Cardiac fibroblast (primary cell): ENCODE measurements around the gene ODAD3.
A peak's percentile ranks its signal among the peaks of the same experiment; 100 is the strongest.

Experiments used
- DNase-seq, 2 donors: peaks; one replicate each; pipeline versions ENCODE4 v3.0.0 to v3.0.0-alpha.2; 2010; ENCODE audit warnings: low read depth in 2 of 2
- H3K4me3 ChIP-seq, 2 donors: replicated peaks in 1 of 2; 1 replicate in 1 of 2; 2 replicates in 1 of 2; pipeline ENCODE4 v1.5.1; 2011; ENCODE audit warnings: low read depth in 2 of 2, low read length in 2 of 2, mild to moderate bottlenecking in 2 of 2, moderate library complexity in 1 of 2
- CTCF ChIP-seq: IDR thresholded peaks from one replicate; pipeline ENCODE4 v1.5.1; 2011; ENCODE audit warnings: low read depth, mild to moderate bottlenecking, low read length, inconsistent platforms

Gene ODAD3

DNA sequence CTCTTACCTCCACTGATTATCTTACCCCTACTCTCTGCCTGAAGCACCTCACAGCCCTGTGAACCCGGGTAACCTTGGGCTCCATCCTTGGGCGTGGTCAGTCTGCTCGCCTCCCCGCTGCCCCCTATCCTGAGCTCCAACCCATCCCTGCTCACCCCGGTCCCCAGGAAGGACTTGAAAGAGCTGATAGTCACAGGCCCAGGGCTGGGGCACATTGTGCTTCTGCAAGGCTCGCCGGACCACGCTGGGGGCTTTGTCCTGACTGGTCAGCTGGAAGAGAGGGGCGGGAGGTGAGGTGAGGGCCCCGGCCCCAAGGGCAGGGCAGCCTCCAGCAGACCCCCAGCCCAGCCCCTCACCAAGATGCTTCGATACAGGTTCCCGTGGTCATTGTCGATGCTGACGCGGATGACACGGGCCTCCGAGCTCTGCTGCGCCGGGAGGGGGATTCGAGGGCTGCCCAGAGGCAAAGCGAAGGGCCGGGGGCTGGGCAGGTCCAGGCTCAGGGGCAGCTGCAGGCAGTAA is 37.8 kb downstream of the ODAD3 start:
- TF ChIP-seq CTCF: no peak
- H3K4me3 ChIP-seq: no peak overlapping the region
- no peak for DNase-seq

DNA sequence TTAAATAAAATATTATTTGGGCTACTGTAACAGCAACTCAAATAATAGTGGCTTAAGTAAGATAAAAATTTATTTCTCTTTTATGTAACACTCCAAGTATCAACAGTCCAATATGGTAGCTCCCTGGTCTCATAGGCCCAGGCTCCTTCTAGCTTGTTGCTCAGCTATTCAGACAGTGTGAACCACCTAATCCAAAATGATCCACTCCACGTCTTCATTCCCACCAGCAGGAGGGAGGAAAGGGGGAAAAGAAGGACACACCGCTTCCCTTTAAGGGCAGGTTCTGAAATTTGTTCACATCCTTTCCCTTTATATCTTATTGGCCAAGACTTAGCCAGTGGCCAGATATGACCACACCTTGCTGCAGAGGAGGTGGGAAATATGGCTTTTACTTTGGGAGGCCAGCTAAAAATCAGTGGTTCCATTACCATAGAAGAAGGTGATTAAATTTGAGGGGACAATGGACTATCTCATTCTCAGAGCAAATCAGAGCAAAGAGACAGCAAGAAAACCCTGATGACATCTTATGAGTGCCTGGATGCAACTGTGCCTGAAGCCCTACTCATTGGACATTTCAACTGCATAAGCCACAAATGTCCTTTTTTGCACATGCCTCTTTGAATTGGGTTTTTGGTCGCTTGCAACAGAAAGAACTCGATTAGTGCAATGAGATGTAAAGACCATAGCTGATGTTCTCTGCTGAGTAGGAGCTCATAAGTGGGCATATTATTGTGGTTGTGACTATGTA is 43.8 kb downstream of the ODAD3 start:
- no peak for TF ChIP-seq CTCF
- no peak overlapping the region for H3K4me3 ChIP-seq
- no peak for DNase-seq

DNA sequence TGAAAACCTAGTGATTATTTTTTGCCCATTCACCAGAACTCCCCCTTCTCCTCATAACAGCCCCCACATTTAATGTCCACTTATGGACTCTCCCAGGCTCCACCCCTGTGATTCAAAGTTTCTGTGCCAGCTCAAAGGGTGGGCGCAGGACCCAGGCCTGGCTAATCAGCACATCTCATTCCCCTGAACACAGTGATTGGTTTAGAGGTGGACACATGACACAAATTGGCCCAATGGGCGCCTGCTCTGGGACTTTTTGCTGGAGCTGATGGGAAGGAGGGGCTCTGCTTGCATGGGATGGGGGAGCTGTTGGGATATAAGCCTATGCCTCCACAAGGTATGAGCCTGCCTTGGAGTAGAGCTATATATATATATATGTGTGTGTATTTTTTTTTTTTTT is 44.6 kb downstream of the ODAD3 start:
- DNase-seq: no peak
- no peak overlapping the region for H3K4me3 ChIP-seq
- TF ChIP-seq CTCF: no peak

DNA sequence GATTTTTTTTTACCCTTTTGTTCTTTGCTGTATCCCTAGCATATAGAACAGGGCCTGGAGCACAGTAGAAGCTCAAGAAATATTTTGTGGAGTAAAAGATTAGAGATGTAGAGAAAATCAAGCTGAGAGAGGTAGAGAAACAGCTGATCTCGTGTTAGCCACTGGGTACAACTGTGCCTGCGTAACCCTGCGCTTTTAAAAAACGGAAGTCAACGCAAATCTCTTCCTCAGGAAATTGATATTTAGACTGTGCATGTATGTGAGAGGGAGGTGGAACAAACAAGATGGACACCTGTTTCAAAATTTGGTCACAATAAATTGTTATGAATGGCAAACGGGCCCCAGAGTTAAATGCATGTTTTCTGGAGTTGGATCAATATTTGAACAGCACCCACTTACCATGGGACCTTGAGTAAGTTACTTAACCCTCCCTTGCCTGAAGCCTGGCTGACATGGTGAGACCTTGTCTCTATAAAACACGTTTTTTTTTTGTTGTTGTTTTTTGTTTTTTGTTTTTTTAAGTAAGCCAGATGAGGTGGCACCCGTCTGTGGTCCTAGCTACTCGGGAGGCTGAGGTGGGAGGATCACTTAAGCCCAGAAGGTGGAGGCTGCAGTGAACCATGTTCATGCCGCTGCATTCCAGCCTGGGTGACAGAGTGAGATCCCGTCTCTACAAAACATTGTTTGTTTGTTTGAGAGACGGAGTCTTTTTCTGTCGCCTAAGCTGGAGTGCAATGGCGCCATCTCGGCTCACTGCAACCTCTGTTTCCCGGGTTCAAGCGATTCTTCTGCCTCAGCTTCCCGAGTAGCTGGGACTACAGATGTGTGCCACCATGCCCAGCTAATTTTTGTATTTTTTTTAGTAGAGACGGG is 47.5 kb downstream of the ODAD3 start:
- no peak for TF ChIP-seq CTCF
- no peak for DNase-seq
- H3K4me3 ChIP-seq: no peak overlapping the region

DNA sequence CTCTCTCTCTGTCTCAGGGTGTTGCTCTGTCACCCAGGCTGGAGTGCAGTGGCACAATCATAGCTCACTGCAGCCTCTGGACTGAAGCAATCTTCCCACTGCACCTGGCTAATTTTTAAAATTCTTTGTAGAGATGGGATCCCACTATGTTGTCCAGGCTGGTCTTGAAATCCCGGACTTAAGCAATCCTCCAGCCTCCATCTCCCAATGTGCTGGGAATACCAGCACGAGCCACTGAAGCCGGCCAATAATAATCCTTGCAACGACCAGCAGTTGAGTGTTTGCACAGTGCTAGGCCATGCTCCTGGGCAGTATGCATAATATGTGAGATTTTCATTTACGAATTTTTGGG is 50.2 kb downstream of the ODAD3 start:
- H3K4me3 ChIP-seq: no peak overlapping the region
- TF ChIP-seq CTCF: no peak
- DNase-seq: no peak

DNA sequence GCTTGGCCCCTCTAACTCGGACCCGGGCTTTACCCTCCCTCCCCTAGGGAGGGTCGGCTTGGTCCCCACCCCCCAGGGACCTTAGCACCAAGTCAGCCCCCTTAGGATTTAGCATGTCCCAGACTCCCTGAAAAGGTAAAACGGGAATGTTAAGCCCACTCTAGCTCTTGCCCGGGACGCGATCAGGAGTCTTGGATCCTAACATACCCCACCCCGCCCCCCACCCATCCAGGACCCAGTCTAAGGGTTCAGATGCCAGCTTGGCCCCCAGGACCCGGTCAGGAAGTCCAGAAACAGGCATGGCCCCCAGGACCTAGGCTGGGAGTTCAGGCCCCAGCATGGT is 51.2 kb downstream of the ODAD3 start:
- no peak for TF ChIP-seq CTCF
- no peak for DNase-seq
- H3K4me3 ChIP-seq: peak overlapping the region; percentile 55 to 60
